ENCODE measurements around the gene DNM3.

The DNM3 gene

GRCh38 chr1:172135076-172135672 is 293.9 kb downstream of the DNM3 start:
- no peak for DNase-seq (ENCODE audit: low read depth)
- TF ChIP-seq CTCF (conservative IDR thresholded peaks at IDR 0.05; ENCODE audit: low read length), result peak; percentile 55
- H3K4me3 ChIP-seq (ENCODE audit: low read length), result no peak overlapping the region

GRCh38 chr1:172135978-172136610 is 294.8 kb downstream of the DNM3 start:
- no peak for TF ChIP-seq CTCF (conservative IDR thresholded peaks at IDR 0.05; ENCODE audit: low read length)
- no peak overlapping the region for H3K4me3 ChIP-seq (ENCODE audit: low read length)
- peak; percentile 81 for DNase-seq (ENCODE audit: low read depth)

GRCh38 chr1:172136925-172137324 is 295.6 kb downstream of the DNM3 start:
- H3K4me3 ChIP-seq (ENCODE audit: low read length), result no peak overlapping the region; the same call in 1 of the 2 replicates
- TF ChIP-seq CTCF (conservative IDR thresholded peaks at IDR 0.05; ENCODE audit: low read length), result no peak
- DNase-seq (ENCODE audit: low read depth), result no peak

GRCh38 chr1:172137703-172138454 is 296.6 kb downstream of the DNM3 start:
- DNase-seq (ENCODE audit: low read depth), result no peak
- TF ChIP-seq CTCF (conservative IDR thresholded peaks at IDR 0.05; ENCODE audit: low read length), result no peak
- H3K4me3 ChIP-seq (ENCODE audit: low read length), result no peak overlapping the region

- DNase-seq (ENCODE audit: low read depth), result no peak
- no peak for TF ChIP-seq CTCF (conservative IDR thresholded peaks at IDR 0.05; ENCODE audit: low read length)
- H3K4me3 ChIP-seq (ENCODE audit: low read length), result peak overlapping the region; percentile 11
These were observed 297.3 kb downstream of the DNM3 start for GRCh38 chr1:172138634-172139033.

GRCh38 chr1:172139196-172139595 is 297.9 kb downstream of the DNM3 start:
- no peak for TF ChIP-seq CTCF (conservative IDR thresholded peaks at IDR 0.05; ENCODE audit: low read length)
- DNase-seq (ENCODE audit: low read depth), result no peak
- peak overlapping the region; percentile 84 for H3K4me3 ChIP-seq (ENCODE audit: low read length)

Data from AG10803 (cell line).